SH-SY5Y (cell line): Measurements from ENCODE around the gene CACNA2D4.
A peak's percentile ranks its signal among the peaks of the same experiment; 100 is the strongest.

Experiments used
- GATA2 ChIP-seq: IDR thresholded peaks from 2 replicates; pipeline ENCODE4 v1.6.1; 2011; ENCODE audit warnings: mild to moderate bottlenecking, low read depth, low read length
- GATA3 ChIP-seq: IDR thresholded peaks from 2 replicates; pipeline ENCODE4 v1.6.1; 2011; ENCODE audit warnings: low read depth, mild to moderate bottlenecking, low read length, moderate library complexity

CACNA2D4 gene

GRCh38 chr12:1793426-1794210 lies 124.8 kb downstream of the CACNA2D4 start:
- no peak for TF ChIP-seq GATA2

GRCh38 chr12:1792406-1792805 lies 126.0 kb downstream of the CACNA2D4 start:
- TF ChIP-seq GATA3 = no peak
- no peak for TF ChIP-seq GATA2

- TF ChIP-seq GATA2 (no peak), GATA3 (no peak)
Measured at GRCh38 chr12:1791104-1791841, 127.2 kb downstream of the CACNA2D4 start.

- TF ChIP-seq GATA3 (no peak), GATA2 (no peak; the same call in 1 of the 2 replicates)
Measured at GRCh38 chr12:1790444-1790843, 128.0 kb downstream of the CACNA2D4 start.

- TF ChIP-seq GATA3 = no peak
- TF ChIP-seq GATA2 = no peak
Measured at GRCh38 chr12:1787714-1788113, 130.7 kb downstream of the CACNA2D4 start.

- no peak for TF ChIP-seq GATA2
- TF ChIP-seq GATA3 = no peak
Measured at GRCh38 chr12:1782215-1782614, 136.2 kb downstream of the CACNA2D4 start.

GRCh38 chr12:1781772-1782171 lies 136.7 kb downstream of the CACNA2D4 start:
- TF ChIP-seq GATA2 = no peak
- TF ChIP-seq GATA3 = no peak

GRCh38 chr12:1779783-1780182 lies 138.7 kb downstream of the CACNA2D4 start:
- no peak for TF ChIP-seq GATA3
- no peak for TF ChIP-seq GATA2

- TF ChIP-seq GATA2 = no peak
- no peak for TF ChIP-seq GATA3
Measured at GRCh38 chr12:1778911-1779310, 139.5 kb downstream of the CACNA2D4 start.

GRCh38 chr12:1777798-1778197 lies 140.7 kb downstream of the CACNA2D4 start:
- TF ChIP-seq GATA3 (no peak), GATA2 (no peak)

- TF ChIP-seq GATA3 = no peak
- TF ChIP-seq GATA2 = 0 out of 2 replicates have a peak, but pooled peaks have one; percentile 8
Measured at GRCh38 chr12:1776170-1776921, 142.1 kb downstream of the CACNA2D4 start.

GRCh38 chr12:1773937-1774655 lies 144.4 kb downstream of the CACNA2D4 start:
- TF ChIP-seq GATA3 (no peak), GATA2 (no peak)

- TF ChIP-seq GATA3 (no peak), GATA2 (no peak)
Measured at GRCh38 chr12:1769809-1770494, 148.5 kb downstream of the CACNA2D4 start.
